ENCODE results near the gene SYNGAP1. TPM values are rescaled to one million over a fixed set of nuclear protein-coding genes. Genes with fewer than 3 reads are reported as not detected.

Gene SYNGAP1
- total and polyA plus RNA-seq, 7 experiments from 2014 or later, result 0.48 to 94.1 (median 54.2) TPM

DNA sequence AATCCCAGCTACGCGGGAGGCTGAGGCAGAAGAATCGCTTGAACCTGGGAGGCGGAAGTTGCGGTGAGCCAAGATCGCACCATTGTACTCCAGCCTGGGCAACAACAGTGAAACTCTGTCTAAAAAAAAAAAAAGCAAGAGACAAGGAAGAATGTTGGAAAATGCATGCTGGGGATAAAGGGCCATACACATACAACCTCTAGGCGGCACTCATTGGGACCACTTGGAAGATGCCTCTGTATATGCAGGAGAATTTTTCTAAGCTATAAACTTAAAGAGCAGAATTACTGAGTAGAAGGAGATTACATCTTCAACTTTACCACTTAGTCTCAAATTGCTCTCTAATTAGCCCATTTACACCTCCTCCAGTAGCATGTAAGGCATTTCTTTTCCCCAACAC, 77.3 kb downstream of the SYNGAP1 start:
- ChIA-PET POLR2A (interaction anchor here (0.6 kb wide), 1 partner anchor 95 kb away, joined by 3 read pairs; no protein-coding TSS in a partner anchor), CTCF (no interaction called here)
- no peaks in the 10 kb centered on the region for H3K36me3 Mint-ChIP-seq
- intact Hi-C loops (cut with micrococcal nuclease), result no loop called here
- no peaks in the 10 kb centered on the region for H3K4me1 Mint-ChIP-seq
- ATAC-seq, result no peak
- Histone ChIP-seq H3K36me3 (ENCODE audit: control insufficient read depth in 2 of 3, insufficient read depth in 3 of 3, low read length in 3 of 3) (no peaks in the 10 kb centered on the region), H3K27ac (ENCODE audit: low read depth, low read length) (no peak overlapping the region), H3K9me3 (ENCODE audit: control insufficient read depth in 2 of 3, low read length in 3 of 3) (no peaks in the 10 kb centered on the region), H3K4me1 (ENCODE audit: control insufficient read depth in 2 of 2, insufficient read depth in 2 of 2, low read length in 2 of 2) (no peaks in the 10 kb centered on the region), H3K4me3 (ENCODE audit: low read length) (no peak overlapping the region), H3K27me3 (ENCODE audit: control insufficient read depth in 2 of 2, insufficient read depth in 2 of 2, low read length in 2 of 2) (no peaks in the 10 kb centered on the region)
- no peak for DNase-seq
- H3K27me3 Mint-ChIP-seq, result peaks cover 0 to 27% (median 0%) of the 10 kb centered on the region in 5 donors
- H3K4me3 Mint-ChIP-seq, result no peak overlapping the region
- H3K9me3 Mint-ChIP-seq, result no peaks in the 10 kb centered on the region
- no peak overlapping the region for H3K27ac Mint-ChIP-seq

DNA sequence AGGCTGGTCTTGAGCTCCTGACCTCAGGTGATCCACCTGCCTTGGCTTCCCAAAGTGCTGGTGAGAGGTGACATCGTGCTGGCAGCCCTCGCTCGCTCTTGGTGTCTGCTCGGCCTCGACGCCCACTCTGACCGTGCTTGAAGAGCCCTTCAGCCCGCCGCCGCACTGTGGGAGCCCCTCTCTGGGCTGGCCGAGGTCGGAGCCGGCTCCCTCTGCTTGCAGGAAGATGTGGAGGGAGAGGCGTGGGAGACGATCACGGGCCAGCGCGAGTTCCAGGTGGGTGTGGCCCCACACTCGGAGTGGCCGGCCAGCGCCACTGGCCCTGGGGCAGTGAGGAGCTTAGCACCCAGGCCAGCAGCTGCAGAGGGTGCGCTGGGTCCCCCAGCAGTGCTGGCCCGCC, 82.6 kb downstream of the SYNGAP1 start:
- ChIA-PET CTCF (no interaction called here), POLR2A (interaction anchor here (1.3 kb wide), 1 partner anchor 10 kb away, joined by 3 read pairs; no protein-coding TSS in a partner anchor)
- Mint-ChIP-seq H3K27me3 (peaks cover 0 to 18% (median 0%) of the 10 kb centered on the region in 5 donors), H3K27ac (no peak overlapping the region), H3K36me3 (no peaks in the 10 kb centered on the region), H3K4me3 (no peak overlapping the region), H3K9me3 (peaks cover 0 to 4% (median 0%) of the 10 kb centered on the region in 11 donors), H3K4me1 (no peaks in the 10 kb centered on the region)
- DNase-seq, result no peak
- no peak overlapping the region for H3K4me3 ChIP-seq (ENCODE audit: low read length)
- no peaks in the 10 kb centered on the region for H3K27me3 ChIP-seq (ENCODE audit: control insufficient read depth in 2 of 2, insufficient read depth in 2 of 2, low read length in 2 of 2)
- intact Hi-C loops (cut with micrococcal nuclease), result no loop called here
- ATAC-seq, result no peak
- no peaks in the 10 kb centered on the region for H3K36me3 ChIP-seq (ENCODE audit: control insufficient read depth in 2 of 3, insufficient read depth in 3 of 3, low read length in 3 of 3)
- no peaks in the 10 kb centered on the region for H3K9me3 ChIP-seq (ENCODE audit: control insufficient read depth in 2 of 3, low read length in 3 of 3)
- H3K27ac ChIP-seq (ENCODE audit: low read depth, low read length), result no peak overlapping the region
- no peaks in the 10 kb centered on the region for H3K4me1 ChIP-seq (ENCODE audit: control insufficient read depth in 2 of 2, insufficient read depth in 2 of 2, low read length in 2 of 2)

DNA sequence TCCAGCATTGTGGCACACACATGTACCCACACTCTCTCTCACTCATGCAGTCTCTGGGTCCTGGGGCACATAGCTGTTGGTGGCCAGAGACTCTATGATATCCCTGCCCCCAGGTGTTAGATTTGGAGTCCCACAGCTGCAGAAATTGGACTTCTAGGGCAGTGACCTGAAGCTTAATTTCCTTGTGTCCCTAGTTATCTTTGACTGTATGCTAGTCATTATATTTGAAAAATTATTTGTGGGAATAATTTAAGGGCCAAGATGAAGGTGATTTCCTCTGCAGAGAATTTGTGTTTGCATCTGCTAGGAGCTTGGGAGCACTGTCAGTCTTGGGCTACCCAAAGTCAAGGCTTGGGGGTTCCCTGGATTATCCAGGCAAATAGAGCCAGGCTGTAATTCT, 84.6 kb downstream of the SYNGAP1 start:
- CTCF ChIA-PET, result interaction anchor here (0.7 to 1.3 kb wide), 2 partner anchors 8 to 71 kb away, joined by 3 read pairs; no protein-coding TSS in a partner anchor
- H3K36me3 Mint-ChIP-seq, result no peaks in the 10 kb centered on the region

More for the DNA sequence above, 84.6 kb downstream of the SYNGAP1 start:
- H3K36me3 ChIP-seq (ENCODE audit: control insufficient read depth in 2 of 3, insufficient read depth in 3 of 3, low read length in 3 of 3), result no peaks in the 10 kb centered on the region
- H3K4me3 Mint-ChIP-seq, result no peak overlapping the region
- intact Hi-C loops (cut with micrococcal nuclease), result no loop called here
- DNase-seq, result no peak
- no peak overlapping the region for H3K27ac ChIP-seq (ENCODE audit: low read depth, low read length)
- no peaks in the 10 kb centered on the region for H3K4me1 ChIP-seq (ENCODE audit: control insufficient read depth in 2 of 2, insufficient read depth in 2 of 2, low read length in 2 of 2)
- POLR2A ChIA-PET, result interaction anchor here (0.6 kb wide), 1 partner anchor 1248 kb away, joined by 3 read pairs; no protein-coding TSS in a partner anchor
- ATAC-seq, result no peak
- peaks cover 0 to 4% (median 0%) of the 10 kb centered on the region in 7 donors for H3K4me1 Mint-ChIP-seq
- H3K4me3 ChIP-seq (ENCODE audit: low read length), result no peak overlapping the region
- no peaks in the 10 kb centered on the region for H3K27me3 ChIP-seq (ENCODE audit: control insufficient read depth in 2 of 2, insufficient read depth in 2 of 2, low read length in 2 of 2)
- H3K9me3 ChIP-seq (ENCODE audit: control insufficient read depth in 2 of 3, low read length in 3 of 3), result no peaks in the 10 kb centered on the region
- H3K27ac Mint-ChIP-seq, result no peak overlapping the region
- peaks cover 0 to 4% (median 0%) of the 10 kb centered on the region in 11 donors for H3K9me3 Mint-ChIP-seq
- H3K27me3 Mint-ChIP-seq, result peaks cover 7 to 18% (median 8%) of the 10 kb centered on the region in 5 donors

Small RNAs within 50 kb of the gene (microRNA-seq; reads per million reads assigned to microRNA genes)
- gene MIR5004 (ENCODE audit: borderline microRNAs expressed), result not detected

Other genes starting within 250 kb of the SYNGAP1 start
- 1 to 10 TPM in 3 of 5 experiments, under 1 TPM in 2; 0.51 to 3.5 (median 2.5) TPM for gene COL11A2, start 227.6 kb upstream of the SYNGAP1 start, total RNA-seq
- under 1 TPM in 1 of 2 donors, not detected in 1; 0.26 TPM for gene COL11A2, start 227.6 kb upstream of the SYNGAP1 start, polyA plus RNA-seq
- gene RXRB, start 219.4 kb upstream of the SYNGAP1 start, total RNA-seq, result 100 to 1,000 TPM in 1 of 5 experiments, 10 to 100 TPM in 4; 50.3 to 103 (median 76.2) TPM
- gene RXRB, start 219.4 kb upstream of the SYNGAP1 start, polyA plus RNA-seq, result 1 to 10 TPM; 7.6 to 9.4 TPM
- gene SLC39A7, start 219.2 kb upstream of the SYNGAP1 start, total RNA-seq, result 10 to 100 TPM; 19.1 to 51.9 (median 27.9) TPM
- 10 to 100 TPM; 23.3 to 24.8 TPM for gene SLC39A7, start 219.2 kb upstream of the SYNGAP1 start, polyA plus RNA-seq
- 10 to 100 TPM in 4 of 5 experiments, 1 to 10 TPM in 1; 9.7 to 19.5 (median 10.7) TPM for gene HSD17B8, start 215.4 kb upstream of the SYNGAP1 start, total RNA-seq
- gene HSD17B8, start 215.4 kb upstream of the SYNGAP1 start, polyA plus RNA-seq, result 10 to 100 TPM; 62.6 to 67.0 TPM
- 10 to 100 TPM; 36.2 to 47.2 (median 44.5) TPM for gene RING1, start 211.6 kb upstream of the SYNGAP1 start, total RNA-seq
- 10 to 100 TPM in 1 of 2 donors, 1 to 10 TPM in 1; 9.5 to 10.4 TPM for gene RING1, start 211.6 kb upstream of the SYNGAP1 start, polyA plus RNA-seq
- gene VPS52, start 148.2 kb upstream of the SYNGAP1 start, total RNA-seq, result 100 to 1,000 TPM in 2 of 5 experiments, 10 to 100 TPM in 3; 74.3 to 110 (median 90.5) TPM
- gene VPS52, start 148.2 kb upstream of the SYNGAP1 start, polyA plus RNA-seq, result 10 to 100 TPM; 15.5 to 26.8 TPM
- 1,000 to 10,000 TPM; 2,454 to 4,896 (median 3,431) TPM for gene RPS18, start 148.0 kb upstream of the SYNGAP1 start, total RNA-seq
- gene RPS18, start 148.0 kb upstream of the SYNGAP1 start, polyA plus RNA-seq, result over 10,000 TPM in 1 of 2 donors, 1,000 to 10,000 TPM in 1; 8,513 to 10,735 TPM
- 10 to 100 TPM; 12.9 to 48.0 (median 18.2) TPM for gene B3GALT4, start 142.9 kb upstream of the SYNGAP1 start, total RNA-seq
- 10 to 100 TPM; 18.9 to 27.3 TPM for gene B3GALT4, start 142.9 kb upstream of the SYNGAP1 start, polyA plus RNA-seq
- 10 to 100 TPM; 25.3 to 62.7 (median 52.7) TPM for gene WDR46, start 130.8 kb upstream of the SYNGAP1 start, total RNA-seq
- gene WDR46, start 130.8 kb upstream of the SYNGAP1 start, polyA plus RNA-seq, result 10 to 100 TPM; 55.2 to 82.9 TPM
- 10 to 100 TPM; 14.6 to 73.2 (median 35.5) TPM for gene PFDN6, start 130.5 kb upstream of the SYNGAP1 start, total RNA-seq
- gene PFDN6, start 130.5 kb upstream of the SYNGAP1 start, polyA plus RNA-seq, result 10 to 100 TPM; 26.5 to 36.3 TPM
- gene RGL2, start 121.1 kb upstream of the SYNGAP1 start, total RNA-seq, result 10 to 100 TPM; 45.7 to 76.8 (median 67.4) TPM
- 10 to 100 TPM in 1 of 2 donors, 1 to 10 TPM in 1; 4.1 to 11.5 TPM for gene RGL2, start 121.1 kb upstream of the SYNGAP1 start, polyA plus RNA-seq
- gene TAPBP, start 106.0 kb upstream of the SYNGAP1 start, total RNA-seq, result 100 to 1,000 TPM; 196 to 386 (median 240) TPM
- 100 to 1,000 TPM; 296 to 334 TPM for gene TAPBP, start 106.0 kb upstream of the SYNGAP1 start, polyA plus RNA-seq
- 10 to 100 TPM; 15.5 to 30.1 (median 20.5) TPM for gene ZBTB22, start 102.3 kb upstream of the SYNGAP1 start, total RNA-seq
- 10 to 100 TPM; 15.6 TPM for gene ZBTB22, start 102.3 kb upstream of the SYNGAP1 start, polyA plus RNA-seq
- 10 to 100 TPM; 36.4 to 81.6 (median 79.6) TPM for gene DAXX, start 97.1 kb upstream of the SYNGAP1 start, total RNA-seq
- gene DAXX, start 97.1 kb upstream of the SYNGAP1 start, polyA plus RNA-seq, result 100 to 1,000 TPM in 1 of 2 donors, 10 to 100 TPM in 1; 69.4 to 133 TPM
- gene KIFC1, start 28.2 kb upstream of the SYNGAP1 start, total RNA-seq, result 10 to 100 TPM in 1 of 5 experiments, 1 to 10 TPM in 3, under 1 TPM in 1; 0.65 to 87.9 (median 1.6) TPM
- under 1 TPM; 0.18 to 0.92 TPM for gene KIFC1, start 28.2 kb upstream of the SYNGAP1 start, polyA plus RNA-seq
- gene PHF1, start 9.1 kb upstream of the SYNGAP1 start, total RNA-seq, result 100 to 1,000 TPM in 4 of 5 experiments, 10 to 100 TPM in 1; 37.8 to 356 (median 235) TPM
- 10 to 100 TPM; 58.6 to 88.3 TPM for gene PHF1, start 9.1 kb upstream of the SYNGAP1 start, polyA plus RNA-seq
- gene CUTA, start 2.0 kb upstream of the SYNGAP1 start, total RNA-seq, result 100 to 1,000 TPM; 148 to 235 (median 158) TPM
- 100 to 1,000 TPM; 389 to 466 TPM for gene CUTA, start 2.0 kb upstream of the SYNGAP1 start, polyA plus RNA-seq
- gene ZBTB9, start 34.5 kb downstream of the SYNGAP1 start, total RNA-seq, result 10 to 100 TPM in 1 of 5 experiments, 1 to 10 TPM in 4; 3.3 to 14.0 (median 9.8) TPM
- gene ZBTB9, start 34.5 kb downstream of the SYNGAP1 start, polyA plus RNA-seq, result 10 to 100 TPM in 1 of 2 donors, 1 to 10 TPM in 1; 6.9 to 15.2 TPM
- gene BAK1, start 160.2 kb downstream of the SYNGAP1 start, total RNA-seq, result 10 to 100 TPM; 16.9 to 78.8 (median 22.0) TPM
- gene BAK1, start 160.2 kb downstream of the SYNGAP1 start, polyA plus RNA-seq, result 10 to 100 TPM in 1 of 2 donors, 1 to 10 TPM in 1; 9.6 to 21.7 TPM
- 10 to 100 TPM; 35.6 to 65.7 (median 47.7) TPM for gene ITPR3, start 201.3 kb downstream of the SYNGAP1 start, total RNA-seq
- 1 to 10 TPM; 1.7 to 7.3 TPM for gene ITPR3, start 201.3 kb downstream of the SYNGAP1 start, polyA plus RNA-seq

Measured in naive thymus-derived CD4-positive, alpha-beta T cell (primary cell).